ENCODE measurements around the gene EMILIN1.

Gene EMILIN1

DNA sequence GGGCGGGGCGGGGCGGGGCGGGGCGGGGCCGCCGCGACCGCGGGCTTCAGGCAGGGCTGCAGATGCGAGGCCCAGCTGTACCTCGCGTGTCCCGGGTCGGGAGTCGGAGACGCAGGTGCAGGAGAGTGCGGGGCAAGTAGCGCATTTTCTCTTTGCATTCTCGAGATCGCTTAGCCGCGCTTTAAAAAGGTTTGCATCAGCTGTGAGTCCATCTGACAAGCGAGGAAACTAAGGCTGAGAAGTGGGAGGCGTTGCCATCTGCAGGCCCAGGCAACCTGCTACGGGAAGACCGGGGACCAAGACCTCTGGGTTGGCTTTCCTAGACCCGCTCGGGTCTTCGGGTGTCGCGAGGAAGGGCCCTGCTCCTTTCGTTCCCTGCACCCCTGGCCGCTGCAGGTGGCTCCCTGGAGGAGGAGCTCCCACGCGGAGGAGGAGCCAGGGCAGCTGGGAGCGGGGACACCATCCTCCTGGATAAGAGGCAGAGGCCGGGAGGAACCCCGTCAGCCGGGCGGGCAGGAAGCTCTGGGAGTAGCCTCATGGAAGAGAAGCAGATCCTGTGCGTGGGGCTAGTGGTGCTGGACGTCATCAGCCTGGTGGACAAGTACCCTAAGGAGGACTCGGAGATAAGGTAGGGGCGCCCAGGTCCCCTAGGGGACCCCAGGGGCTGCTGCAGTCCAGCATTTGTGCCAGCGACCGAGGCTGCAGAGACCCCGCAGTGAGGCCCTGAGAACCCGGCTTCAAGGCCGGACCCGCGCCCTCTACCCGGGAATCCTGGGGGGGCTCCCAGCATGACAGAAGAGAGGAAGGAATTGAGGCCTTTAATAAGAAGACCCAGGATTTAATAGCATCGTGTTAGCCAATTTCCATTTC is 8.5 kb downstream of the EMILIN1 start, which contains the start of gene KHK:
KHK (plus strand) TSS at position 49 of the 870 bp plus-strand sequence; CDS start at position 537, 488 bp downstream.
- ChIA-PET POLR2A (interaction anchor here (0.5 to 1.4 kb wide), 3 partner anchors 16 to 276 kb away, joined by 3 to 4 read pairs (median 3); partner anchors contain the start of gene OST4), CTCF (interaction anchor here (0.8 to 28.0 kb wide), 10 partner anchors 10 to 195 kb away, joined by 3 to 381 read pairs (median 5); partner anchors contain the start of genes AGBL5, OST4 and TRIM54)
- peaks cover 2 to 48% (median 38%) of the 10 kb centered on the region in 4 experiments for H3K4me1 ChIP-seq (ENCODE audit: control extremely low read depth in 1 of 4, control insufficient read depth in 4 of 4, insufficient read depth in 4 of 4, low read length in 3 of 4)
- 23% methylated on average over 37 of the region's 54 CpGs for WGBS (ENCODE audit: insufficient coverage)
- no peaks in the 10 kb centered on the region for H3K27me3 ChIP-seq (replicated peaks in 2 of 5; ENCODE audit: control insufficient read depth in 4 of 5, insufficient read depth in 5 of 5, low read length in 4 of 5)
- no peak for DNase-seq
- H3K36me3 ChIP-seq (ENCODE audit: control insufficient read depth in 4 of 4, insufficient read depth in 4 of 4, low read length in 3 of 4), result peaks cover 0 to 12% (median 3%) of the 10 kb centered on the region in 4 experiments
- peak within 1 kb of the TSS in 1 of 2 experiments; percentile 66 for H3K27ac ChIP-seq (ENCODE audit: insufficient read depth in 1 of 2, low read depth in 1 of 2, low read length in 2 of 2, poor library complexity in 1 of 2, severe bottlenecking in 2 of 2)
- H3K9me3 ChIP-seq (ENCODE audit: control extremely low read depth in 1 of 5, control insufficient read depth in 4 of 5, insufficient read depth in 2 of 5, low read depth in 1 of 5, low read length in 4 of 5), result no peaks in the 10 kb centered on the region
- peak within 1 kb of the TSS; percentile 43 to 82 (median 70) for H3K4me3 ChIP-seq (ENCODE audit: control insufficient read depth in 1 of 7, extremely low read depth in 1 of 7, insufficient read depth in 4 of 7, low read depth in 2 of 7, low read length in 6 of 7)

GRCh38 chr2:27087823-27088410 is 9.5 kb downstream of the EMILIN1 start:
- ChIA-PET CTCF (interaction anchor here (0.7 to 28.0 kb wide), 9 partner anchors 9 to 177 kb away, joined by 3 to 381 read pairs (median 5); partner anchors contain the start of genes AGBL5 and OST4), POLR2A (interaction anchor here (1.4 kb wide), 1 partner anchor 17 kb away, joined by 4 read pairs; the partner anchor contains the start of gene OST4)
- 100% methylated on average over 3 of the region's 5 CpGs for WGBS (ENCODE audit: insufficient coverage)
- H3K9me3 ChIP-seq (ENCODE audit: control extremely low read depth in 1 of 5, control insufficient read depth in 4 of 5, insufficient read depth in 2 of 5, low read depth in 1 of 5, low read length in 4 of 5), result no peaks in the 10 kb centered on the region
- H3K36me3 ChIP-seq (ENCODE audit: control insufficient read depth in 4 of 4, insufficient read depth in 4 of 4, low read length in 3 of 4), result peaks cover 0 to 7% (median 1%) of the 10 kb centered on the region in 4 experiments
- no peak overlapping the region for H3K27ac ChIP-seq (ENCODE audit: insufficient read depth in 1 of 2, low read depth in 1 of 2, low read length in 2 of 2, poor library complexity in 1 of 2, severe bottlenecking in 2 of 2)
- peaks cover 2 to 39% (median 29%) of the 10 kb centered on the region in 4 experiments for H3K4me1 ChIP-seq (ENCODE audit: control extremely low read depth in 1 of 4, control insufficient read depth in 4 of 4, insufficient read depth in 4 of 4, low read length in 3 of 4)
- no peaks in the 10 kb centered on the region for H3K27me3 ChIP-seq (replicated peaks in 2 of 5; ENCODE audit: control insufficient read depth in 4 of 5, insufficient read depth in 5 of 5, low read length in 4 of 5)
- DNase-seq, result no peak
- no peak overlapping the region for H3K4me3 ChIP-seq (ENCODE audit: control insufficient read depth in 1 of 7, extremely low read depth in 1 of 7, insufficient read depth in 4 of 7, low read depth in 2 of 7, low read length in 6 of 7)

- DNase-seq, result peak in 2 of 3 donors; percentile 17 to 39
- CTCF ChIA-PET, result interaction anchor here (0.6 to 28.0 kb wide), 9 partner anchors 8 to 176 kb away, joined by 3 to 381 read pairs (median 5); partner anchors contain the start of genes ABHD1, AGBL5, OST4 and PREB
Observed at GRCh38 chr2:27088634-27089033, 10.2 kb downstream of the EMILIN1 start.

GRCh38 chr2:27089111-27089954 is 10.9 kb downstream of the EMILIN1 start:
- Histone ChIP-seq H3K36me3 (ENCODE audit: control insufficient read depth in 4 of 4, insufficient read depth in 4 of 4, low read length in 3 of 4) (peaks cover 0 to 7% (median 0%) of the 10 kb centered on the region in 4 experiments), H3K27me3 (replicated peaks in 2 of 5; ENCODE audit: control insufficient read depth in 4 of 5, insufficient read depth in 5 of 5, low read length in 4 of 5) (no peaks in the 10 kb centered on the region), H3K9me3 (ENCODE audit: control extremely low read depth in 1 of 5, control insufficient read depth in 4 of 5, insufficient read depth in 2 of 5, low read depth in 1 of 5, low read length in 4 of 5) (no peaks in the 10 kb centered on the region), H3K27ac (ENCODE audit: insufficient read depth in 1 of 2, low read depth in 1 of 2, low read length in 2 of 2, poor library complexity in 1 of 2, severe bottlenecking in 2 of 2) (no peak overlapping the region), H3K4me1 (ENCODE audit: control extremely low read depth in 1 of 4, control insufficient read depth in 4 of 4, insufficient read depth in 4 of 4, low read length in 3 of 4) (peaks cover 2 to 25% (median 23%) of the 10 kb centered on the region in 4 experiments), H3K4me3 (ENCODE audit: control insufficient read depth in 1 of 7, extremely low read depth in 1 of 7, insufficient read depth in 4 of 7, low read depth in 2 of 7, low read length in 6 of 7) (no peak overlapping the region)
- CTCF ChIA-PET, result interaction anchor here (0.6 to 28.0 kb wide), 8 partner anchors 8 to 128 kb away, joined by 3 to 381 read pairs (median 4); partner anchors contain the start of genes ABHD1, AGBL5 and PREB
- 95% methylated on average over 14 of the region's 14 CpGs for WGBS (ENCODE audit: insufficient coverage)
- DNase-seq, result no peak
- POLR2A ChIA-PET, result no interaction called here

More at GRCh38 chr2:27088634-27089033, 10.2 kb downstream of the EMILIN1 start:
- no peaks in the 10 kb centered on the region for H3K27me3 ChIP-seq (replicated peaks in 2 of 5; ENCODE audit: control insufficient read depth in 4 of 5, insufficient read depth in 5 of 5, low read length in 4 of 5)
- H3K4me1 ChIP-seq (ENCODE audit: control extremely low read depth in 1 of 4, control insufficient read depth in 4 of 4, insufficient read depth in 4 of 4, low read length in 3 of 4), result peaks cover 2 to 32% (median 25%) of the 10 kb centered on the region in 4 experiments
- H3K4me3 ChIP-seq (ENCODE audit: control insufficient read depth in 1 of 7, extremely low read depth in 1 of 7, insufficient read depth in 4 of 7, low read depth in 2 of 7, low read length in 6 of 7), result no peak overlapping the region
- H3K9me3 ChIP-seq (ENCODE audit: control extremely low read depth in 1 of 5, control insufficient read depth in 4 of 5, insufficient read depth in 2 of 5, low read depth in 1 of 5, low read length in 4 of 5), result no peaks in the 10 kb centered on the region
- POLR2A ChIA-PET, result no interaction called here
- WGBS (ENCODE audit: insufficient coverage), result 89% methylated on average over 5 of the region's 6 CpGs
- H3K36me3 ChIP-seq (ENCODE audit: control insufficient read depth in 4 of 4, insufficient read depth in 4 of 4, low read length in 3 of 4), result peaks cover 0 to 7% (median 0%) of the 10 kb centered on the region in 4 experiments
- H3K27ac ChIP-seq (ENCODE audit: insufficient read depth in 1 of 2, low read depth in 1 of 2, low read length in 2 of 2, poor library complexity in 1 of 2, severe bottlenecking in 2 of 2), result no peak overlapping the region

GRCh38 chr2:27091746-27092695 is 13.6 kb downstream of the EMILIN1 start:
- Histone ChIP-seq H3K36me3 (ENCODE audit: control insufficient read depth in 4 of 4, insufficient read depth in 4 of 4, low read length in 3 of 4) (no peaks in the 10 kb centered on the region), H3K27ac (ENCODE audit: insufficient read depth in 1 of 2, low read depth in 1 of 2, low read length in 2 of 2, poor library complexity in 1 of 2, severe bottlenecking in 2 of 2) (no peak overlapping the region), H3K27me3 (replicated peaks in 2 of 5; ENCODE audit: control insufficient read depth in 4 of 5, insufficient read depth in 5 of 5, low read length in 4 of 5) (no peaks in the 10 kb centered on the region), H3K9me3 (ENCODE audit: control extremely low read depth in 1 of 5, control insufficient read depth in 4 of 5, insufficient read depth in 2 of 5, low read depth in 1 of 5, low read length in 4 of 5) (no peaks in the 10 kb centered on the region), H3K4me3 (ENCODE audit: control insufficient read depth in 1 of 7, extremely low read depth in 1 of 7, insufficient read depth in 4 of 7, low read depth in 2 of 7, low read length in 6 of 7) (no peak overlapping the region), H3K4me1 (ENCODE audit: control extremely low read depth in 1 of 4, control insufficient read depth in 4 of 4, insufficient read depth in 4 of 4, low read length in 3 of 4) (peaks cover 0 to 17% (median 16%) of the 10 kb centered on the region in 4 experiments)
- ChIA-PET POLR2A (interaction anchor here (0.6 kb wide), 1 partner anchor 100 kb away, joined by 9 read pairs; no protein-coding TSS in a partner anchor), CTCF (interaction anchor here (0.9 to 4.7 kb wide), 10 partner anchors 9 to 212 kb away, joined by 3 to 23 read pairs (median 3); no protein-coding TSS in a partner anchor)
- 88% methylated on average over 22 of the region's 25 CpGs for WGBS (ENCODE audit: insufficient coverage)
- DNase-seq, result no peak

All from common myeloid progenitor, CD34-positive (primary cell).